T-helper 1 cell treated with Interleukin-12 subunit alpha and Interleukin-12 subunit beta and Interleukin-4 antibody, amounts not matched to agents 30 μg/mL and 1 μg/mL, for 36 hours (primary cell): ENCODE measurements around the gene UNC13D.
"Not testable (repeated sequence)": the region's sequence is repeated elsewhere in the genome, so short reads cannot be mapped to it uniquely, and the experiment has no call there.

ENCODE experiments used
- H3K27ac Mint-ChIP-seq: one replicate; pipeline ENCODE4 v1.8.0; 2021; ENCODE audit warnings: mild to moderate bottlenecking, mixed read lengths
- H3K27me3 Mint-ChIP-seq: one replicate; pipeline ENCODE4 v1.8.0; 2021; ENCODE audit warnings: low read depth, mixed read lengths
- H3K36me3 Mint-ChIP-seq: one replicate; pipeline ENCODE4 v1.8.0; 2021; ENCODE audit warnings: low read depth, mixed read lengths
- H3K4me1 Mint-ChIP-seq: one replicate; pipeline ENCODE4 v1.8.0; 2021; ENCODE audit warnings: low read depth, mixed read lengths
- H3K4me3 Mint-ChIP-seq: one replicate; pipeline ENCODE4 v1.8.0; 2021; ENCODE audit warnings: mild to moderate bottlenecking, moderate library complexity, mixed read lengths
- H3K9me3 Mint-ChIP-seq: one replicate; pipeline ENCODE4 v1.8.0; 2021; ENCODE audit warnings: mixed read lengths

UNC13D gene

DNA sequence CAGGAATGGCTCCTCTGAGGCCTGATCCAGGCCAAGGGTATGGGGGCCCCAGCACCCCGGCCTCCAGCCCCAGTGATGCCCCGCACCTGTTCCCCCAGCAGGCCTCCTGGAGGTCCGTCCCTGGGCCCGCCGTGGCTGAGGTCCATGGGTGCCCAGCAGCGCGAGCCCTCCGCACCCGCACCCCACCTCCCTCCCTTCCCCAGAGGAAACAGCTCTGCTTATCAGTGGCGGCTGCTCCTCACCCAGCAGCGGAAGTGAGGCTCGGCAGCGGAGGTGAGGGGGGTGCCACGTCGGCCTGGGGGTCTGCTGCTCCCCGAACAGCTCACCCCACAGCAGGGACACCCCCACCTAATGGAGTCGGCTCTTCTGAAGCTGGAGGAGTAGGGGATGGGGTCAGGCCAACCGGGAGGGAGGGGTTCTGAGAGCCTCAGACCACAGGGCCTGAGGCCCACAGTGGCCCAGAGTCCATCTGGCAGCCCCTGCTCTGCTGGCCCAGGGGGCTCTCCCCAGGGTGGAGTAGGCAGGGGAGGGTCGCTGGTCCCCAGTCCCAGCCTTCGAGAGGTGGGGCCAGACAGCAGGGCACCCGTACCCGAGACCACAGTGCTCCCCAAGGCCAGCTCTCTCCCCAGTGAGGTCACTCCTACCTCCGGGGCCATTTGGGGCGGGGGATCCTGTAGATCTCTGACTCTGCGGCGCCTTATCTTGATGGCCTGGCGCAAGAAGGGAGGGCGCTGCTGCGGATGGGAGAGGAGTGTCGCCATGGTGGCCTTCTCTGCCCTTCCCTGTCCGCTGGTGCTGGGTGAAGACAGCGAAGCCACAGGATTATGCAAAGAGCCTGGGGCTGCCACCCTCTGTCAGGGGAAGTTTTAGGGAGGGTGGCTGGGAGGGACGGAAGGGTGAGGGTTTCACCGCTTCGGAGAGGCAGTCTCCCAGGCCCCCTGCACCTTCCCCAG is at the start of gene UNC13D:
Gene UNC13D (minus strand): TSS at position 828 of the 953 bp plus-strand sequence. CDS start 67 bp downstream, at position 761.
- peaks cover 35% of the 10 kb centered on the region for H3K36me3 Mint-ChIP-seq
- H3K9me3 Mint-ChIP-seq = no peaks in the 10 kb centered on the region
- peak within 1 kb of the TSS; percentile 94 for H3K4me3 Mint-ChIP-seq
- H3K27me3 Mint-ChIP-seq = no peaks in the 10 kb centered on the region
- H3K4me1 Mint-ChIP-seq = peaks cover 17% of the 10 kb centered on the region
- H3K27ac Mint-ChIP-seq = peak within 1 kb of the TSS; percentile 97

DNA sequence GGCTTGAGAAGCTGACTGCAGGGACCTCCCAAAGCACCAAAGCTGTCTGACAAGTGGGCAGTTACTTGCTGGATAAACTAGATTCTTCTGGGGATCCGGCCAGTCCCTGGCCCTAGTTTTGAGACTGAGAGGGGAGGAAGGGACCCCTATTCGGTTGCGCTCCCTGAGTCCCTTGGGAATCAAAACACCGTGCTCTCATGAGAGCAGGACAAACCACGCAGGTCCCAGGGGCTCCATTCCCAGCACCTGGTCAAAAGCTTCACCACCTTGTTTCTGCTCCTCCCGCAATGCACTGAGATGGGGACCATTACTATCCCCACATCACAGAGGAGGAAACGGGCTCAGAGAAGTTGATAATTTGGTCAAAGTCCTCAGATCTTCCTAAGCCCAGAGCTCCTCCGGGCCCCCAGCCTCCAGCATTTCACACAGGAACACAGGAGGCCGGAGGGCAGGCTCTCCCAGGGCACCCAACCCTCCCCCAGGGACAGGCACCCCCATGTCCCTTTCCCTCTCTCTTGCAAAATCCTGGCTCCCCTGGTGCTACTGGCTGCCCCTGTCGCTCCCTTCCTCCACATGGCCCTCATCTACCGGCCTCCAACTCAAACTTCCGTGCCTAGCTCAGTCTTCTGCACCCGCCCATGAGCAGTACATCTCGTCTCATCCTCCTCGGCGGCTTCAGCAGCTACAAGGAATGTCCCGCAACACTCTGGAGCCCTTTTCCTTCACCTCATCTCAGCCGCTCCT is 49.3 kb upstream of the UNC13D start:
- peak overlapping the region; percentile 78 for H3K27ac Mint-ChIP-seq
- H3K9me3 Mint-ChIP-seq = no peaks in the 10 kb centered on the region
- peaks cover 6% of the 10 kb centered on the region for H3K36me3 Mint-ChIP-seq
- H3K4me3 Mint-ChIP-seq = no peak overlapping the region
- peaks cover 23% of the 10 kb centered on the region for H3K4me1 Mint-ChIP-seq
- no peaks in the 10 kb centered on the region for H3K27me3 Mint-ChIP-seq

DNA sequence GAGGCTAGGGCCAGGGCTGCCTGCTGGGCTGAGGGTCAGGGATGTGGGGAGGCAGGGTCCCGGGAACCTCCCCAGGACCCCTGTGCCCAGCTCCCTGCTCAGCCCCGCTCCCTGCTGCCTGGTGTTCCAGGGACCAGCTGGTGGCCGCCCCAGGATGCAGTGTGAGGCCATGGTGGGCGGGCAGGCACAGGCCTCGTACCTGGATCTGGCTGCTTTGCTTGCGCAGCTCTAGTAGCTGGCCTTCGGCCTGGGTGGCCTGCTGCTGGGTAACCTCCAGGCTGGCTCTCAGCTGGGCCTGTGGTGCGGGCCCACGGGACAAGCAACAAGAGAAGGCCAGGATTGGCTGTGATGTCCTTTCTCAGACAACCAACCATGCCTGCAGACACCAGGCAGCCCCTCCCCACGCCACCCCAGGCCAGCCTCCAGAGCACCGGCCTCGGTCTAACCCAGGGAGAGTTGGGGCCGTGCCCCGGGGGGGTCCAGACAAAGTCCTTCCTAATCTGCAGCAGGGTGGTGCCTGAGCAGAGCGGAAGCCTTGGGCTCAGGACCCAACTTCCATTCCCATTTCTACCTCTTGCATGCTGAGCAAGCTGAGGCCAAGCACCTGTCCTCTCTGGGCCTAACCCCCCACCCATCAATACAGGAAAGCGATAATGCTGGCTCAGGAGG is 48.5 kb upstream of the UNC13D start:
- no peaks in the 10 kb centered on the region for H3K9me3 Mint-ChIP-seq
- H3K27ac Mint-ChIP-seq = no peak overlapping the region
- peaks cover 22% of the 10 kb centered on the region for H3K4me1 Mint-ChIP-seq
- peaks cover 8% of the 10 kb centered on the region for H3K36me3 Mint-ChIP-seq
- H3K4me3 Mint-ChIP-seq = no peak overlapping the region
- no peaks in the 10 kb centered on the region for H3K27me3 Mint-ChIP-seq

DNA sequence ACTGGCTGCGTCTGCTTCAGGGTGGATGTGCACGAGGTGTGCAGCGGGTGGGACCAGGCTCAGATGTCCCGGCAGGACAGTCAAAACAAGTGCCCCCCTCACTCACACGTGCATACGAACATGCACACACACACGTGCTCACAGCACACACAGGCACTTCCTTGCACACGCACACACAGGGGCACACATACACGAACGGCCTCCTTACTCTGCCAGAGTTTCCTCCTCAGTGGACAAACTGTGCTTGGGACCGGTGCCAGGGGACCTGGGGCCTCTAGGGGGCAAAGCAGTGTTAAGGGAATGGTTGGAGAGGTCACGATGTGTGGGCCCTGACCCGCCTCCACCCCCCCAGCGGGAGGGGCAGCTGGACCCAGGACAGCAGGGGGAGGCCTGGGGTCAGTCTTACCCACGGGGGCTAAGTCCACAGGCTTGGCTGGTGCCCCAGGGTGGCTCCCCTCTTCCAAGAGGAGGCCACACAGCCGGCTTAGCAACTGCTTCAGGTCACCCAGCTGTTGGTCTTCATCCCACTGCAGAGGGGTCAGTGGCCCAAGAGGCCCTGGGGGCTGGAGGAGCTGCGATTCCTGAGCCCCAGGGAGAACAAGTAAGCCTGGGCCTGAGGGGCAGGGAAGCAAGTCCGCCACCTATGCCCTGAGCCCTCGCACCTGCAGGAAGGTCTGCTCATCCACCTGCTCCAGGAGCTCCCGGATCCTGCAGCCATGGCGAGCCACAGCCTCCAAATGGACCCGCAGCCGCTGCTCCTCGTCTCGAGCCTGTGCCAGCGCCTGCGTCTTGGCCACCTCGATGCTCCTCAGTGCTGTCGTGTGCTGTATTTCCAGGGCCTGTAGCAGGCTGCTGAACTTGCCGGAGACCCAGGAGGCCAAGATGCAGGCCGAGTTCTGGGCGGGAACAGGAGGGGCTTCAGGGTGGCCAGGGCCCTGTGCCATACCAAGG is 47.7 kb upstream of the UNC13D start:
- Mint-ChIP-seq H3K36me3 (peaks cover 8% of the 10 kb centered on the region), H3K4me1 (peaks cover 17% of the 10 kb centered on the region), H3K27me3 (no peaks in the 10 kb centered on the region), H3K4me3 (no peak overlapping the region), H3K9me3 (no peaks in the 10 kb centered on the region), H3K27ac (no peak overlapping the region)

DNA sequence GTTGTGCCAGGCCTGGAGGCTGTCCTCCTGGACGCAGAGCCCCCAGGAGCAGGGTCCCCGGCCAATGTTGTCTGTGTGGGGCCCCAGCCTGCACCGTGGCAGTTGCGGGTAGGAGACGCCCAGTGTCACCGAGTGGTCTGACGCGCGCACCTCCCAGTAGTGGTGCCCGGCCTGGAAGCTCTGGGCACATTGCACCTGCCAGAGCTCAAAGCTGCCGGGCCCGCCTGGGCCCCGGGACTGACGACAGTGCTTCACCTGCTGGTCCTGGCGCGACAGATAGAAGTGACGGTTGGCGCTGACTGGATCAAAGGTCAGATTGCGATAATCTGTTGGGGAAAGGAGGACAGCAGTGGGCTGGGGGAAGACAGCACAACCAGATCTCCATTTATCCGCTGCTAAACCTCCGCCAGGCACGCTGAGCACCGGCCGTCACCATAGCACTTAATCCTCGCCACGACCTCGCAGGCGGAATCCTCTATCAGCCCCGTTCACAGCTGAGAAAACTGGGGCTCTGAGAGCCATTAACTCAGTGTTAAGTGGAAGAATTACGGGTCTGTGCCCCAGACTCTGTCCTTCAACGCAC is 46.9 kb upstream of the UNC13D start:
- Mint-ChIP-seq H3K27ac (no peak overlapping the region), H3K4me1 (peaks cover 17% of the 10 kb centered on the region), H3K4me3 (no peak overlapping the region), H3K36me3 (peaks cover 8% of the 10 kb centered on the region), H3K9me3 (no peaks in the 10 kb centered on the region), H3K27me3 (no peaks in the 10 kb centered on the region)

DNA sequence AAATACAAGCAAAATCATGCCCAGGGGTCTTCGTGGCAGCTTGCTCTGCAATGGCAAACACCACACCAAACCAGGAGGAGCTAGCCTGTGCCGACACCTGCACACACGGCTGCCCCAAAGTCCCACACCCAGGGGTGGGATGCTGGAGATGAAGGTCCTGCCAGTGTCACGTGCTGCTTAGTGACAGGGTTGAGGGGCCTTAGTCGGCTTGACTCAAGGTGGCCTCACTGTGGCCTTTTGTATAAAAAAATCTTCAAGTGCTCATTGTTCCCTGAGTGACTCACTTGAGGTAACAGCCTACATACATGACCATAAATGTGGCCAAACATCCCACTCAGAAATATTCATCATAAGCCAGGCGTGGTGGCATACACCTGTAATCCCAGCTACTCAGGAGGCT is 45.2 kb upstream of the UNC13D start:
- Mint-ChIP-seq H3K4me1 (peaks cover 6% of the 10 kb centered on the region), H3K4me3 (no peak overlapping the region), H3K9me3 (no peaks in the 10 kb centered on the region), H3K27ac (no peak overlapping the region), H3K36me3 (peaks cover 5% of the 10 kb centered on the region), H3K27me3 (no peaks in the 10 kb centered on the region)

DNA sequence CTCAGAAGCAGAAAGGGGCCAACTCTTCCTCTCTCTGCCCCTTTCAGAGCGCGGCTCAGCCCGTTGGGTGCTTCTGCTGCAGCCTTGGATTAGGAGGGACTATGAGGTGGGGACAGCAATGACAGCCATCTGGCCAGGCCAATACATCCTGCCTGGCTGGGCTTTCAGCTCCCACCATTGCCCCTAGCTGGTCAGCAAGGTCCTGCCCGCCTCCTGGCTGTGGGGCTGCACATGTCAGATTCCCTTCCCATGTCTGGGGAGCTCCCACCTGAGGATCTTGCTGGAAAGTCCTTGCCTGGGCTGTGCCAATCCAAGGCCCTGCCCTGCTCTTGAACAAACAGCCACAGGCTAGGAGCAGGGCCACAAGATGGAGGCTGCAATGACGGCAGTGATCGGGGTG is 44.3 kb upstream of the UNC13D start:
- Mint-ChIP-seq H3K27me3 (no peaks in the 10 kb centered on the region), H3K4me1 (no peaks in the 10 kb centered on the region), H3K36me3 (peaks cover 2% of the 10 kb centered on the region), H3K9me3 (no peaks in the 10 kb centered on the region), H3K4me3 (no peak overlapping the region), H3K27ac (no peak overlapping the region)

DNA sequence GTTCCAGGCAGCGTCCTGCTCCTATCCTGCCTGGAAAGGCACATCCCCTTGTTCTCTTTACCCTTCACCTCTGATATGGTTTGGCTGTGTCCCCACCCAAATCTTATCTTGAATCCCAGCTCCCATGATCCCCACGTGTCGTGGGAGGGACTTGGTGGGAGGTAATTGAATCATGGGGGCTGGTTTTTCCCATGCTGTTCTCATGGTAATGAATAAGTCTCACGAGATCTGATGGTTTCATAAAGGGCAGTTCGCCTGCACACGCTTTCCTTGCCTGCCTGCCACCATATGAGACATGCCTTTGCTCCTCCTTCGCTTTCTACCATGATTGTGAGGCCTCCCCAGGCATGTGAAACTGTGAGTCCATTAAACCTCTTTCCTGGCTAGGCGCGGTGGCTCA is 41.7 kb upstream of the UNC13D start:
- not testable (repeated sequence) for H3K36me3 Mint-ChIP-seq, H3K27ac Mint-ChIP-seq, H3K4me3 Mint-ChIP-seq, H3K4me1 Mint-ChIP-seq, H3K9me3 Mint-ChIP-seq
- H3K27me3 Mint-ChIP-seq = peaks cover 11% of the 10 kb centered on the region

DNA sequence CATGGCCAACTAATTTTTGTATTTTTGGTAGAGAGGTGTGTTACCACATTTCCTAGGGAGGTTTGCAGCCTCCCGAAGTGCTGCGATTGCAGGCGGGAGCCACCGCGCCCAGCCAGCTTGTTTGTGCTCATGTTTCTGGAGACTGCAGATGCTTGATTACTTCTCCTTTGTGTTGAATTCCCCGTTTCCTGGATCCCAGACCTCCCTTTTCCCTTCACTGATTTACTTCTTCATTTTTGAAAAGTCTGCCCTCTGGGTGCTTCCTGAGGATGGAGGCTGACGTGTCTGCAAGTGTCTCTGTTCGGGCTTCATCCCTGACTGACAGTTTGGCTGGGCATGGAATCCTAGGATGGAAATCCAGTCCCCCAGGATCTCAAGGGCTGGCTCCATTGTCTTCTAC is 41.2 kb upstream of the UNC13D start:
- H3K27ac Mint-ChIP-seq = no peak overlapping the region
- peaks cover 2% of the 10 kb centered on the region for H3K36me3 Mint-ChIP-seq
- no peak overlapping the region for H3K4me3 Mint-ChIP-seq
- peaks cover 15% of the 10 kb centered on the region for H3K27me3 Mint-ChIP-seq
- no peaks in the 10 kb centered on the region for H3K9me3 Mint-ChIP-seq
- peaks cover 6% of the 10 kb centered on the region for H3K4me1 Mint-ChIP-seq

DNA sequence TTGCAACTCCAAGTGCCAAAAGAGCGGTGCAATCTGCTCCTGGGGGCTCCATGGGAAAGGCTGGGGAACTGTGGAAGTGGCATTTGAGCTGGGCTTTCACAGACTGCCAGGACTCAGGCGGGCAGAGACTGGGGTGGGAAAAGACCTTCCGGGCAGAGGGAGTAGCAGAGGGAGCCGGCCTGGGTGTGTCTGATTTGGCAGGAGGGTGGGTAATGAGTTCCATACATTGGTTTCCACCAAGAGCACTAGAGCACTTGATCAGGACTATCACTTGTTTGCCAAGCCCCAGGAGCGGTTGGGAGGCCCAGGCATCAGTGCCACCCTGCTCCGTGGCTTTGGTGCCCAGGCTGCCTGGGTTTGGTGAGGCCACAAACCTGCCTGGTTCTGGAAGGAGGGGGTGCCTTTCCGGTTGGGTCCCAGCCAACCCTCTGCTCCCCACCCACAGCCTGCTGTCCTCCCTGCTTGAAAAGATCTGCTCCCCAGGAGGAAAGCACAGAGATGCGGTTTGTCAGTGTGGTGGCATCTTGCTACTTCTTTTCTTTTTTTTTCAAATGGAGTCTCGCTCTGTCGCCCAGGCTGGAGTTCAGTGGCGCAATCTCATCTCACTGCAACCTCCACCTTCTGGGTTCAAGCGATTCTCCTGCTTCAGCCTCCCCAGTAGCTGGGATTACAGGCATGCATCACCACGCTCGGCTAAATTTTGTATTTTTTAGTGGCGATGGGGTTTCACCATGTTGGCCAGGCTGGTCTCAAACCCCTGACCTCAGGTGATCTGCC is 37.7 kb upstream of the UNC13D start:
- peaks cover 2% of the 10 kb centered on the region for H3K36me3 Mint-ChIP-seq
- no peak overlapping the region for H3K27ac Mint-ChIP-seq
- H3K9me3 Mint-ChIP-seq = no peaks in the 10 kb centered on the region
- no peak overlapping the region for H3K4me3 Mint-ChIP-seq
- peaks cover 21% of the 10 kb centered on the region for H3K27me3 Mint-ChIP-seq
- H3K4me1 Mint-ChIP-seq = peaks cover 18% of the 10 kb centered on the region

DNA sequence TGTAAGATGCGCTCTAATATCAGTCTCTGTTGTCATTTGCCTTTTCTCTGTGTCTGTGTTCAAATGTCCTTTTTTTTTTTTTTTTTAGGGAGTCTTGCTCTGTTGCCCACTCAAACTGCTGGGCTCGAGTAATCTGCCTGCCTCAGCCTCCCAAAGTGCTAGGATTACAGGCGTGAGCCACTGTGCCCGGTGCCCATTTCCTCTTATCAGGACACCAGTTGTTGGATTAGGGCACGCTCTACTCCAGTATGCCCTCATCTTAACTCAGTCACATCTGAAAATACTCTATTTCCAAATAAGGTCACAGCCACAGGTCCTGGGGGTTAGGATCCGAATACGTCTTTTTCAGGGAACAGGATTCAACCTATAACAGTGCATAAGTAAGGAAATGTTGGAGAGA is 36.1 kb upstream of the UNC13D start:
- peak overlapping the region; percentile 11 for H3K27ac Mint-ChIP-seq
- H3K4me3 Mint-ChIP-seq = peak overlapping the region; percentile 42
- H3K4me1 Mint-ChIP-seq = peaks cover 29% of the 10 kb centered on the region
- no peaks in the 10 kb centered on the region for H3K9me3 Mint-ChIP-seq
- peaks cover 6% of the 10 kb centered on the region for H3K36me3 Mint-ChIP-seq
- H3K27me3 Mint-ChIP-seq = peaks cover 21% of the 10 kb centered on the region

DNA sequence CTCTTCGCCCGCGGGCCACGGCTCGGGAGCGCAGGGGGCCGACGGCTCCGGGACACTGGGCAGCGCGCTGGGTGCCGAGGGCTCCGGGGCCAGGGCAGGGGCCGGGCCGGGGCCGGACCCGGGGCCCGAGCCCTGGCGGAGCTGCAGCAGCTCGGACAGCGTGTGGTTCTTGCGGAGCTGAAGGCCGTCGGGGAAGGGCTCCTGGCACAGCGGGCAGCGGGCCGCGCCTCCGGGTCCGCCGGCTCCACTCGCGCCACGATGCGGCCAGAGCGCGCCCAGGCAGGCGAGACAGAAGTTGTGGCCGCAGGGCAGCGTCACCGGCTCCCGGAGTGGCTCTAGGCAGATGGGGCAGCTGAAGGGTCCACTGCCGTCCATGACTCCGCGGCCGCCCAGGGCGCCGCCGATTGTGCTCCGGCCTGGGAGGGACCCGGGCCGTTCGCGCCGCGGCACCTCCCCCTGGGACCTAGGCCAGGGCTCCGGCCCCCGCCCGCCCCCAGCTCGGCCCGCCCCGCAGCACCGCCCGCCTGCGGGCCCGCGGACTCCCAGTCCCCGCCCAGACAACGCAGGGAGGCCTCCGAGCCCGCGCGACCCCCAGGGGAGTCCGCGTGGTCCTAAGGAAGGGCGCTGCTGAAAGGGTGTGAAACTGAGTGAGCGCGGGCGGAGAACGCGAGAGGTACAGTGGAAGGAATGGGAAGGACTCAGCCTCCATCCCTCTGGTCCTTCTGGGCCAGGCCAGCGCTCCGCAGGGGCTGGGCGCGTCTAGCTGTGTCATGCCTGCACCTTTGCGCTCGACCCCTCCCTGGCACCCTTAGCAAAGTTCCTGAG is 34.2 kb upstream of the UNC13D start, which contains the start of gene TRIM47:
Gene TRIM47 (minus strand): TSS at position 408 of the 825 bp plus-strand sequence. CDS start 33 bp downstream, at position 375.
- Mint-ChIP-seq H3K4me3 (peak within 1 kb of the TSS; percentile 93), H3K36me3 (peaks cover 7% of the 10 kb centered on the region), H3K27me3 (peaks cover 21% of the 10 kb centered on the region), H3K4me1 (peaks cover 29% of the 10 kb centered on the region), H3K27ac (peak within 1 kb of the TSS; percentile 96), H3K9me3 (no peaks in the 10 kb centered on the region)
